22Rv1 (cell line): ENCODE data around the gene WWP2.

Experiments
- CTCF ChIP-seq: fragments of 450-650 bp; IDR thresholded peaks from 2 replicates; pipeline ENCODE4 v1.5.1; 2017; ENCODE audit warnings: mild to moderate bottlenecking
- ZFX ChIP-seq: fragments of 450-650 bp; IDR thresholded peaks from 2 replicates; pipeline ENCODE4 v1.6.1; 2017; ENCODE audit warnings: antibody characterized with exemption, borderline replicate concordance

- 0 out of 2 replicates have a peak, but pooled peaks have one; percentile 7 for TF ChIP-seq CTCF
- TF ChIP-seq ZFX, result no peak
Measured at GRCh38 chr16:69725480-69726312, 36.4 kb upstream of the WWP2 start.
